Testis (tissue), 2 donors: ENCODE measurements around the gene RHOF.

Experiments
- POLR2A ChIP-seq: fragments of 450-650 bp; IDR thresholded peaks from one replicate; pipeline ENCODE4 v1.6.1; 2017; ENCODE audit warnings: antibody characterized with exemption, mild to moderate bottlenecking, moderate library complexity
- TF ChIP-seq, protein P1 (sequence below), 3 experiments: fragments of 450-650 bp in 2 of 3; fragments of 200-600 bp in 1 of 3; sonication (generic) in 1 of 3; IDR thresholded peaks; one replicate each; pipeline ENCODE4 v1.5.1; 2016 to 2019; ENCODE audit warnings: antibody characterized with exemption in 3 of 3, mild to moderate bottlenecking in 2 of 3, moderate library complexity in 1 of 3

- TF ChIP-seq, protein P1, sequence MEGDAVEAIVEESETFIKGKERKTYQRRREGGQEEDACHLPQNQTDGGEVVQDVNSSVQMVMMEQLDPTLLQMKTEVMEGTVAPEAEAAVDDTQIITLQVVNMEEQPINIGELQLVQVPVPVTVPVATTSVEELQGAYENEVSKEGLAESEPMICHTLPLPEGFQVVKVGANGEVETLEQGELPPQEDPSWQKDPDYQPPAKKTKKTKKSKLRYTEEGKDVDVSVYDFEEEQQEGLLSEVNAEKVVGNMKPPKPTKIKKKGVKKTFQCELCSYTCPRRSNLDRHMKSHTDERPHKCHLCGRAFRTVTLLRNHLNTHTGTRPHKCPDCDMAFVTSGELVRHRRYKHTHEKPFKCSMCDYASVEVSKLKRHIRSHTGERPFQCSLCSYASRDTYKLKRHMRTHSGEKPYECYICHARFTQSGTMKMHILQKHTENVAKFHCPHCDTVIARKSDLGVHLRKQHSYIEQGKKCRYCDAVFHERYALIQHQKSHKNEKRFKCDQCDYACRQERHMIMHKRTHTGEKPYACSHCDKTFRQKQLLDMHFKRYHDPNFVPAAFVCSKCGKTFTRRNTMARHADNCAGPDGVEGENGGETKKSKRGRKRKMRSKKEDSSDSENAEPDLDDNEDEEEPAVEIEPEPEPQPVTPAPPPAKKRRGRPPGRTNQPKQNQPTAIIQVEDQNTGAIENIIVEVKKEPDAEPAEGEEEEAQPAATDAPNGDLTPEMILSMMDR (IDR thresholded peaks at IDR 0.05) = no peak
- TF ChIP-seq POLR2A = no peak
Measured at GRCh38 chr12:121797937-121798786, 4.7 kb upstream of the RHOF start.
